OCI-LY3 (cell line): ENCODE measurements around the gene EML4.

Source experiments
- H2AFZ ChIP-seq: fragments of 200-600, 300-600 bp; shearing (Covaris generic); 2 replicates; pipeline ENCODE4 v1.6.0; 2014; ENCODE audit warnings: antibody characterized with exemption, low read depth, low read length
- H3K27ac ChIP-seq: fragments of 200-600, 300-600 bp; sonication (generic); 2 replicates; pipeline ENCODE4 v1.5.1; 2014; ENCODE audit warnings: mild to moderate bottlenecking, low read length, moderate library complexity, mixed read lengths
- H3K27me3 ChIP-seq: fragments of 200-600, 300-600 bp; sonication (generic); 2 replicates; pipeline ENCODE4 v1.6.1; 2014; ENCODE audit warnings: low read depth, low read length, mixed read lengths
- H3K36me3 ChIP-seq: fragments of 200-600, 300-600 bp; sonication (generic); replicated peaks from 2 replicates; pipeline ENCODE3; 2014; ENCODE audit warnings: low read depth, low read length, mixed read lengths
- H3K4me1 ChIP-seq: fragments of 300-600, 200-600 bp; sonication (generic); 2 replicates; pipeline ENCODE4 v1.6.1; 2014; ENCODE audit warnings: low read length, mixed read lengths
- H3K4me2 ChIP-seq: fragments of 200-600, 300-600 bp; sonication (generic); 2 replicates; pipeline ENCODE4 v1.6.1; 2014; ENCODE audit warnings: low read length, mixed read lengths
- H3K4me3 ChIP-seq: fragments of 300-600, 200-600 bp; sonication (generic); 2 replicates; pipeline ENCODE4 v1.5.1; 2014; ENCODE audit warnings: antibody characterized with exemption, mild to moderate bottlenecking, low read length, moderate library complexity
- H3K79me2 ChIP-seq: fragments of 300-600, 200-600 bp; shearing (Covaris generic); 2 replicates; pipeline ENCODE4 v1.6.1; 2014; ENCODE audit warnings: mild to moderate bottlenecking, low read length, mixed read lengths
- H3K9ac ChIP-seq: fragments of 300-600, 200-600 bp; shearing (Covaris generic); 2 replicates; pipeline ENCODE4 v1.6.0; 2014; ENCODE audit warnings: mild to moderate bottlenecking, low read length, moderate library complexity
- H3K9me3 ChIP-seq: fragments of 200-600, 300-600 bp; shearing (Covaris generic); 2 replicates; pipeline ENCODE4 v1.6.1; 2014; ENCODE audit warnings: low read length, mixed read lengths; ENCODE audit not compliant: insufficient read depth
- H4K20me1 ChIP-seq: fragments of 200-600, 300-600 bp; sonication (generic); 2 replicates; pipeline ENCODE4 v1.6.1; 2016; ENCODE audit warnings: low read length, mixed read lengths; ENCODE audit not compliant: insufficient read depth
- CTCF ChIP-seq: fragments of 200-600, 300-600 bp; sonication (generic); IDR thresholded peaks from 2 replicates; pipeline ENCODE4 v1.5.1; 2014; ENCODE audit warnings: antibody characterized with exemption, low read length, low read depth
- EZH2phosphoT487 ChIP-seq: fragments of 200-600 bp; shearing (Covaris generic); IDR thresholded peaks from 2 replicates; pipeline ENCODE4 v1.6.1; 2018; ENCODE audit warnings: antibody characterized with exemption, mixed run types, low read depth

Gene EML4

DNA sequence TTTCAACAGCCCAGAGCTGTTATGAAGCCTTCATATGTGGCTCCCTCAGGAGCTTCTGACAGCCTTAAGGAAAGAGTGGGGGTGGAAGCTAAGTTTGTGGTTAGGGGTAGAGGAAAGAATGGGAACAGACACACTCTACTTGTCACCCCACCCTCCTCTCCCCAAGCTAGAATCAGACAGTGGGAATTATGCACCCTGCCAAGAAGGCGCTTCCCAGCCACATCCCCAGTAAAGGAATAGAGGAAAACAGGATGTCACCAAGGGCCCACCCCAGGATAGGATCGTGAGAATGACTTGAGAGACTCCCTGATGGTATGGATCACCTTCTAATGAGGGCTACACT lies 32.4 kb upstream of the EML4 start:
- TF ChIP-seq EZH2phosphoT487 (no peak), CTCF (no peak)
- H3K4me2 ChIP-seq, result no peak overlapping the region
- no peaks in the 10 kb centered on the region for H3K79me2 ChIP-seq
- H3K36me3 ChIP-seq, result no peaks in the 10 kb centered on the region
- H4K20me1 ChIP-seq, result no peaks in the 10 kb centered on the region
- peaks cover 11% of the 10 kb centered on the region for H3K27me3 ChIP-seq
- no peak overlapping the region for H3K9ac ChIP-seq
- no peaks in the 10 kb centered on the region for H3K9me3 ChIP-seq
- no peak overlapping the region for H3K4me3 ChIP-seq
- no peak overlapping the region for H3K27ac ChIP-seq
- peaks cover 38% of the 10 kb centered on the region for H3K4me1 ChIP-seq
- H2AFZ ChIP-seq, result no peak overlapping the region

- Histone ChIP-seq H3K27ac (no peak overlapping the region), H3K4me3 (no peak overlapping the region), H3K4me1 (peaks cover 43% of the 10 kb centered on the region), H3K4me2 (no peak overlapping the region), H3K36me3 (no peaks in the 10 kb centered on the region), H3K27me3 (peaks cover 5% of the 10 kb centered on the region), H3K9ac (no peak overlapping the region), H4K20me1 (no peaks in the 10 kb centered on the region), H3K9me3 (no peaks in the 10 kb centered on the region), H3K79me2 (no peaks in the 10 kb centered on the region), H2AFZ (no peak overlapping the region)
- TF ChIP-seq EZH2phosphoT487 (no peak), CTCF (no peak)
Observed at GRCh38 chr2:42137125-42137841, 31.9 kb upstream of the EML4 start.

DNA sequence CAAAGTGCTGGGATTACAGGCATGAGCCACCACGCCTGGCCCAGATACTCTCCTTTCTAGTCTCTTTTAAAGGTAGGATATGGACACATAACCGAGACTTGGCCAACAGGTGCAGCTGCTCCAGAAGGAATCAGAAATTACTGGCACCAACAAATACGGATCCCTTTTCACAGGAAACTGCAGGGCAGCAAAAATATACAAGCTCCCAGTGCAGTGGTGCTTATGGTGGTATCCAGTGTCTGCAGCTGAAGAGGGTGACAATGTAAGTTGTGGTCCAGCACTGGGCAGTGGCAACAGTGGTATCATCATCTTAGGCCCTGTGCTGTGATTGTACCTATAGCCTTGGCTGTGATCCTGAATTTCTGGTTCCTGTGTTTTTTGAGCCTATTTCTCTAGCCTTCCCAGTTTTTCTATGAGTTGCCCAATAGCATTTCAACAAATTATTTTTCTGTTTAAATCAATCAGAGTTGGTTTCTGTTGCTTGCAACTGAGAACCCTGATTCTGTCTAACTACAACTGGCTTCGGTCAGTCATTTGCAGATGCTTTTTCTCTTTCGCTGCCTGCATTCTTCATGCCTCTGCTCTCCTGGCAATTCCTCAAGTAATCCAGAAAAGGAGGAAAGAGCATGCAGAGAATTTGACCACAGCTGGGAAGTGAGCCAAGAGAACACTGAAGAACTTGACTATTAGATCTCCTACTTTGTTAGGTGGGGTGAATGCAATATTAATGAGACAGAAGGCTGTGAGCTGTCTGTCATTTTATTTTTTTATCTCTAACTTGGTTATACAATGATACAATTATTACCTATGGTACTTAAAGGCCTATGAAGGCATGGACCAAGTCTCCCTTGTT lies 30.8 kb upstream of the EML4 start:
- H3K4me2 ChIP-seq, result no peak overlapping the region
- no peaks in the 10 kb centered on the region for H3K79me2 ChIP-seq
- H3K36me3 ChIP-seq, result no peaks in the 10 kb centered on the region
- H3K27ac ChIP-seq, result no peak overlapping the region
- TF ChIP-seq CTCF (no peak), EZH2phosphoT487 (no peak)
- no peak overlapping the region for H3K4me3 ChIP-seq
- peaks cover 32% of the 10 kb centered on the region for H3K4me1 ChIP-seq
- no peak overlapping the region for H2AFZ ChIP-seq
- H3K9me3 ChIP-seq, result no peaks in the 10 kb centered on the region
- H4K20me1 ChIP-seq, result no peaks in the 10 kb centered on the region
- H3K27me3 ChIP-seq, result 0 out of 2 replicates have a peak, but pooled peaks cover 4% of the 10 kb centered on the region
- no peak overlapping the region for H3K9ac ChIP-seq

GRCh38 chr2:42139101-42139500 lies 30.1 kb upstream of the EML4 start:
- H3K27me3 ChIP-seq, result 0 out of 2 replicates have a peak, but pooled peaks cover 4% of the 10 kb centered on the region
- no peak overlapping the region for H3K27ac ChIP-seq
- H3K9ac ChIP-seq, result no peak overlapping the region
- H2AFZ ChIP-seq, result no peak overlapping the region
- no peak overlapping the region for H3K4me3 ChIP-seq
- no peaks in the 10 kb centered on the region for H3K9me3 ChIP-seq
- H3K4me2 ChIP-seq, result no peak overlapping the region
- H4K20me1 ChIP-seq, result no peaks in the 10 kb centered on the region
- no peak for TF ChIP-seq EZH2phosphoT487
- no peaks in the 10 kb centered on the region for H3K79me2 ChIP-seq
- H3K4me1 ChIP-seq, result peaks cover 29% of the 10 kb centered on the region
- H3K36me3 ChIP-seq, result no peaks in the 10 kb centered on the region
